ENCODE data around the gene HERPUD2.

GRCh38 chr7:35705932-35706461, 11.1 kb upstream of the HERPUD2 start:
- TF ChIP-seq, protein P1, sequence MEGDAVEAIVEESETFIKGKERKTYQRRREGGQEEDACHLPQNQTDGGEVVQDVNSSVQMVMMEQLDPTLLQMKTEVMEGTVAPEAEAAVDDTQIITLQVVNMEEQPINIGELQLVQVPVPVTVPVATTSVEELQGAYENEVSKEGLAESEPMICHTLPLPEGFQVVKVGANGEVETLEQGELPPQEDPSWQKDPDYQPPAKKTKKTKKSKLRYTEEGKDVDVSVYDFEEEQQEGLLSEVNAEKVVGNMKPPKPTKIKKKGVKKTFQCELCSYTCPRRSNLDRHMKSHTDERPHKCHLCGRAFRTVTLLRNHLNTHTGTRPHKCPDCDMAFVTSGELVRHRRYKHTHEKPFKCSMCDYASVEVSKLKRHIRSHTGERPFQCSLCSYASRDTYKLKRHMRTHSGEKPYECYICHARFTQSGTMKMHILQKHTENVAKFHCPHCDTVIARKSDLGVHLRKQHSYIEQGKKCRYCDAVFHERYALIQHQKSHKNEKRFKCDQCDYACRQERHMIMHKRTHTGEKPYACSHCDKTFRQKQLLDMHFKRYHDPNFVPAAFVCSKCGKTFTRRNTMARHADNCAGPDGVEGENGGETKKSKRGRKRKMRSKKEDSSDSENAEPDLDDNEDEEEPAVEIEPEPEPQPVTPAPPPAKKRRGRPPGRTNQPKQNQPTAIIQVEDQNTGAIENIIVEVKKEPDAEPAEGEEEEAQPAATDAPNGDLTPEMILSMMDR (IDR thresholded peaks at IDR 0.05), result no peak
- no peak for TF ChIP-seq REST (IDR thresholded peaks at IDR 0.05; ENCODE audit: insufficient read depth in 1 of 2, low read depth in 2 of 2, low read length in 1 of 2)
- TF ChIP-seq TCF7L2 (IDR thresholded peaks at IDR 0.05; ENCODE audit: low read depth, low read length), result no peak

All from Panc1 (cell line).